ENCODE results near the gene P2RY8.

GRCh38 chrX:1444561-1445500, 92.2 kb downstream of the P2RY8 start:
- TF ChIP-seq YY1 (IDR thresholded peaks at IDR 0.05; ENCODE audit: insufficient read depth, insufficient read length), result no peak
- TF ChIP-seq ZNF274 (IDR thresholded peaks at IDR 0.05; ENCODE audit: low read depth, low read length), result no peak
- no peak for TF ChIP-seq SUZ12 (IDR thresholded peaks at IDR 0.05; ENCODE audit: extremely low read depth, insufficient read depth, insufficient read length)

Data from NT2/D1 (cell line).